ENCODE results near the gene FN3K. TPM values are rescaled to one million over a fixed set of nuclear protein-coding genes. Genes with fewer than 3 reads are reported as not detected.

FN3K gene
- total RNA-seq, 1 experiment from 2014 or later: 28.3 TPM

DNA sequence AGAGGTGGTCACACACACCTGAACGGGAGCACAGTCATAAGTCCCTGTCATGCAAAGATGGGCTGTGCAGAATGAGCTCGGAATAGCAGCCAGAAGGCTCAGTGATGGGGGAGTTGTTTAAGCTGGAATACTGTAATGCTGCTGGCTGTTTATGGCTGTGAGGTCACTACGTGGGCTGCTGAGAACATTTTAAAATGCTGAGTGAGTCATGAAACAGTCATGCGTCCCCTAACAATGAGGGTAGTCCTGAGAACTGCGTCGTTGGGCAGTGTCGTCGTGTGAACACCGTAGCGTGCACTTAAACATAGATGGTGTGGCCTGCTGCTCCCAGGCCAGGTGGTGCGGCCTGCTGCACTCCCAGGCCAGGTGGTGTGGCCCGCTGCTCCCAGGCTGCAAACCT is 56.1 kb downstream of the FN3K start:
- no peak overlapping the region for H2AK5ac ChIP-seq (ENCODE audit: insufficient read length, low read length)
- H3K4me2 ChIP-seq (ENCODE audit: insufficient read depth, insufficient read length, low read length): no peak overlapping the region
- no peak overlapping the region for H2BK120ac ChIP-seq (ENCODE audit: low read depth, low read length, poor library complexity, severe bottlenecking)
- no peak overlapping the region for H3K18ac ChIP-seq (ENCODE audit: insufficient read length, low read depth, low read length)
- no peaks in the 10 kb centered on the region; the same call in 1 of the 2 replicates for H3K79me2 ChIP-seq (ENCODE audit: insufficient read depth, low read length)
- no peaks in the 10 kb centered on the region for H3K27me3 ChIP-seq (ENCODE audit: insufficient read depth, low read length)
- H3T11ph ChIP-seq (ENCODE audit: low read length): no peak overlapping the region
- no peaks in the 10 kb centered on the region for H3K23me2 ChIP-seq (ENCODE audit: insufficient read length, low read depth, low read length, poor library complexity, severe bottlenecking)
- peaks cover 0 to 4% of the 10 kb centered on the region in 2 experiments; a peak in 1 of 4 replicates for H3K4me1 Mint-ChIP-seq
- H2BK15ac ChIP-seq (ENCODE audit: low read depth, low read length): no peak overlapping the region
- peaks cover 12 to 36% (median 26%) of the 10 kb centered on the region in 3 experiments; a peak in 6 of 7 replicates for H3K36me3 Mint-ChIP-seq (ENCODE audit: insufficient read depth in 1 of 3, low read depth in 3 of 3)
- no peak overlapping the region for H2BK20ac ChIP-seq (ENCODE audit: low read depth, low read length, poor library complexity, severe bottlenecking)
- H4K8ac ChIP-seq (replicated peaks; ENCODE audit: insufficient read length, low read depth, low read length): no peak overlapping the region
- no CpG with 5 or more reads among the region's 12 CpGs for WGBS (ENCODE audit: extremely low coverage, insufficient read length, low lambda C conversion rate)
- peak overlapping the region in 2 of 3 experiments; percentile 39 to 85; a peak in 4 of 7 replicates for H3K27ac Mint-ChIP-seq
- no peaks in the 10 kb centered on the region for H3K4me1 ChIP-seq (ENCODE audit: insufficient read depth, low read length)
- H3K27ac ChIP-seq (ENCODE audit: insufficient read length, low read depth, low read length): no peak overlapping the region
- no peak for DNase-seq
- H4K91ac ChIP-seq (ENCODE audit: insufficient read length, low read depth, low read length): no peak overlapping the region
- no peak overlapping the region for H3K56ac ChIP-seq (ENCODE audit: insufficient read length, low read depth, low read length)
- no peak overlapping the region for H3K9ac ChIP-seq (ENCODE audit: extremely low read depth, insufficient read length, low read length)
- no peaks in the 10 kb centered on the region for H3K27me3 Mint-ChIP-seq (ENCODE audit: low read depth)
- H3K23ac ChIP-seq (ENCODE audit: insufficient read length, low read depth, low read length): no peak overlapping the region
- H3K4ac ChIP-seq (ENCODE audit: low read depth, low read length): no peak overlapping the region
- H3K9me3 ChIP-seq (ENCODE audit: control insufficient read depth, low read depth, low read length): no peaks in the 10 kb centered on the region
- TF ChIP-seq, protein P1, sequence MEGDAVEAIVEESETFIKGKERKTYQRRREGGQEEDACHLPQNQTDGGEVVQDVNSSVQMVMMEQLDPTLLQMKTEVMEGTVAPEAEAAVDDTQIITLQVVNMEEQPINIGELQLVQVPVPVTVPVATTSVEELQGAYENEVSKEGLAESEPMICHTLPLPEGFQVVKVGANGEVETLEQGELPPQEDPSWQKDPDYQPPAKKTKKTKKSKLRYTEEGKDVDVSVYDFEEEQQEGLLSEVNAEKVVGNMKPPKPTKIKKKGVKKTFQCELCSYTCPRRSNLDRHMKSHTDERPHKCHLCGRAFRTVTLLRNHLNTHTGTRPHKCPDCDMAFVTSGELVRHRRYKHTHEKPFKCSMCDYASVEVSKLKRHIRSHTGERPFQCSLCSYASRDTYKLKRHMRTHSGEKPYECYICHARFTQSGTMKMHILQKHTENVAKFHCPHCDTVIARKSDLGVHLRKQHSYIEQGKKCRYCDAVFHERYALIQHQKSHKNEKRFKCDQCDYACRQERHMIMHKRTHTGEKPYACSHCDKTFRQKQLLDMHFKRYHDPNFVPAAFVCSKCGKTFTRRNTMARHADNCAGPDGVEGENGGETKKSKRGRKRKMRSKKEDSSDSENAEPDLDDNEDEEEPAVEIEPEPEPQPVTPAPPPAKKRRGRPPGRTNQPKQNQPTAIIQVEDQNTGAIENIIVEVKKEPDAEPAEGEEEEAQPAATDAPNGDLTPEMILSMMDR (conservative IDR thresholded peaks at IDR 0.05): no peak
- no peak overlapping the region for H2BK12ac ChIP-seq (ENCODE audit: insufficient read length, low read depth, low read length)
- H3K4me3 Mint-ChIP-seq: no peak overlapping the region
- no peaks in the 10 kb centered on the region for H4K20me1 ChIP-seq (ENCODE audit: control insufficient read depth, insufficient read depth, insufficient read length)
- peaks cover 3% of the 10 kb centered on the region for H3K79me1 ChIP-seq (ENCODE audit: insufficient read depth, low read depth, low read length, poor library complexity, severe bottlenecking)
- H4K5ac ChIP-seq (ENCODE audit: insufficient read length, low read depth, low read length): no peak overlapping the region
- H2AFZ ChIP-seq (ENCODE audit: low read length): no peak overlapping the region
- no peaks in the 10 kb centered on the region for H3K9me3 Mint-ChIP-seq
- no peak overlapping the region for H2BK5ac ChIP-seq (ENCODE audit: insufficient read length, low read length)
- no peak overlapping the region for H3K14ac ChIP-seq (ENCODE audit: insufficient read depth, low read length)

Measured in H9 (cell line).